Epithelial cell of proximal tubule (primary cell): ENCODE data around the gene SH3PXD2A. TPM values are rescaled to one million over a fixed set of nuclear protein-coding genes. Genes with fewer than 3 reads are reported as not detected.

Experiments
- DNase-seq: peaks from one replicate; pipeline ENCODE4 v3.0.0-alpha.2; 2011; ENCODE audit warnings: low read depth
- H3K4me3 ChIP-seq: 2 replicates; pipeline ENCODE4 v1.5.1; 2011; ENCODE audit warnings: low read depth, mild to moderate bottlenecking, low read length
- CTCF ChIP-seq: conservative IDR thresholded peaks from 2 replicates; pipeline ENCODE4 v1.5.1; 2012; ENCODE audit warnings: low read depth, mild to moderate bottlenecking, low read length
- total RNA-seq: library from RNA; depleted of rRNA; stranded (reverse); fragments of >200 nt; gene quantifications from 2 replicates; pipeline ENCODE4 v1.2.3, GENCODE V29; 2015

Gene SH3PXD2A
- total RNA-seq, 1 donor from 2014 or later, result 5.8 TPM

GRCh38 chr10:103723557-103723956 lies 131.8 kb downstream of the SH3PXD2A start:
- H3K4me3 ChIP-seq, result no peak overlapping the region
- no peak for DNase-seq
- no peak for TF ChIP-seq CTCF

- no peak for DNase-seq
- no peak overlapping the region for H3K4me3 ChIP-seq
- no peak for TF ChIP-seq CTCF
These were observed 132.7 kb downstream of the SH3PXD2A start for GRCh38 chr10:103722632-103723031.

- no peak for DNase-seq
- H3K4me3 ChIP-seq, result no peak overlapping the region
- TF ChIP-seq CTCF, result no peak
These were observed 134.4 kb downstream of the SH3PXD2A start for GRCh38 chr10:103720964-103721335.

GRCh38 chr10:103720328-103720963 lies 134.9 kb downstream of the SH3PXD2A start:
- no peak overlapping the region for H3K4me3 ChIP-seq
- TF ChIP-seq CTCF, result no peak
- DNase-seq, result no peak

GRCh38 chr10:103719036-103719435 lies 136.3 kb downstream of the SH3PXD2A start:
- no peak for TF ChIP-seq CTCF
- H3K4me3 ChIP-seq, result no peak overlapping the region
- DNase-seq, result no peak

- no peak for DNase-seq
- no peak for TF ChIP-seq CTCF
- no peak overlapping the region for H3K4me3 ChIP-seq
These were observed 137.1 kb downstream of the SH3PXD2A start for GRCh38 chr10:103718247-103718620.
